ENCODE measurements around the gene MZT1.

MZT1 gene

DNA sequence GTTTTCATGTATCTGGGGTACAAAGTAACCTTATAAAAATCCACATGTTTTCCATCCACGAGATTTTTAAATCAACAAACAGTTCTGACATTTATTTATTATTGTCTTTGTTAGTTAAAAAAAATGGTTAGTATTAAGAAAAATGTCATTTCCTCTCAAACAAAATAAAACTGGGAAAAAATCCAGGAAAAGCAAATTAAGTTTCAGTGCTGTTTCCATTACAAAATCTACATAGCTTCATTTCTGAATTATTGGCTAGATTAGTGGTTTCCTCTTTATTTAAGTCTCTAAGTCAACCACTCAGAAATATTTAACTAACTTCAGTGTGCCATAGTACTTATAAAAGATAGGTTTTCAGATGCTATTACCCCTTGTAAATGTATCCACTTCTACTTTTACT is 49.1 kb downstream of the MZT1 start:
- DNase-seq = no peak

DNA sequence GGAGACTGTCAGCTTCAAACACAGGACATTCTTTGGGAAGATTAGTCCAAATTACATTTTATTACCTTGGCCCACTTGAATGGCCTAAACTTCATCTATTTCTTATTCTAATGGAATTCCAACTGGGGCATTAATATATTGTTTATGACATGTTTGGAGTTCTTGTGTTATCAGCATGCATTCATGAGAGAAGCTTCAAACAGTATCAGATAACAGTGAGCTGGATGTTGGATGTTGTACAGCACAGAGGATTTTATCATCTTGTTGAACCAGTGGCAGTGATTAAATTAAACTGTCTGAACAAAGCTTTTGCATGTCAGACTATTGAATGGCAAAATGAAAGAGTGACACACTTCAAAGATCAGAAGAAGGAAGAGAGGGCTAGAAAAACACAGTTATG is 50.0 kb downstream of the MZT1 start:
- DNase-seq = no peak

DNA sequence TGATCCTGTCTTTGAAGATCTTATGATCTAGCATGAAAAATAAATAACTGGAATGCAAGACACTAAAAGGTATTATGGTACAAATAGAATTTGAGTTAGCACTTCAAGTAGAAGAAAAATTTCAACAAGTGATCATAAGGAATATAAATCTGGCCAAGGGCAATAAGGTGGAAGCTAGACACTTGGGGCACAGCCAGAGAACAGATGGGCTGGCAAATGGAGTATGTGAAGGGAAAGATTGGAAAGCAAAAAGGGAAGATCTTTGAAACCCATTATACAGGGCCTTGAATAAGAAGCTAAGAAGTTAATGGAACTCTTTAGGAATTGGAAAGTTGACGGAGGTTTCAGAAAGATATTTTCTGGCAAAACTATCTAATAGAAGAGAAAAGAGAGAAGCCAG is 61.0 kb downstream of the MZT1 start:
- no peak for DNase-seq

DNA sequence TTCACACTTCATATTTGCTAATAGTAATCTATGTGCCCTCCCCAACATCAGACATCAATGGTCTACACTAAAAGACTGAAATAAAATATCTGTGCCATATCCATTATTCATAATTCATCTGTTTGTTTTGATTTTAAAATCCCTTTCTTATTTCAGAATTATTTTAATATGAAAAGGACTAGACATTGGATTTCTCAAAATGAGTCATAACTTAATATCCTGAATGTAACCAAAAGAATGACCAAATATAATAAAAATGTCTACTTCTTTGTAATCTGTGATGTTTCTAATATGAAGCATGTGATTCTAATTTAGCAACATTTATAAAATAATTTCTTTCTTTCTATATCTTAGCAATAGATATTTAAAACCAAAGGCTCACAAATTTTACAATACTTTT is 64.9 kb downstream of the MZT1 start:
- no peak for DNase-seq

Data from NCI-H774 (cell line).